SJCRH30 (cell line): ENCODE measurements around the gene ZNF334. TPM values are rescaled to one million over a fixed set of nuclear protein-coding genes. Genes with fewer than 3 reads are reported as not detected.

Experiments
- DNase-seq, 2 experiments: peaks; one replicate each; pipeline ENCODE4 v3.0.0-alpha.2; 2015 to 2020
- H3K27ac ChIP-seq: fragments of 250-450 bp; sonication (Bioruptor Pico); 2 replicates; pipeline ENCODE4 v1.5.1; 2020; ENCODE audit warnings: mild to moderate bottlenecking, moderate library complexity
- H3K27me3 ChIP-seq: fragments of 250-450 bp; sonication (Bioruptor Pico); 2 replicates; pipeline ENCODE4 v1.5.1; 2020; ENCODE audit warnings: mild to moderate bottlenecking, moderate library complexity
- H3K36me3 ChIP-seq: fragments of 250-450 bp; sonication (Bioruptor Pico); 2 replicates; pipeline ENCODE4 v1.5.1; 2020; ENCODE audit warnings: mild to moderate bottlenecking, moderate library complexity
- H3K4me1 ChIP-seq: fragments of 250-450 bp; sonication (Bioruptor Pico); 2 replicates; pipeline ENCODE4 v1.5.1; 2020; ENCODE audit warnings: mild to moderate bottlenecking, moderate library complexity
- H3K4me3 ChIP-seq: fragments of 250-450 bp; sonication (Bioruptor Pico); 2 replicates; pipeline ENCODE4 v1.5.1; 2020; ENCODE audit warnings: mild to moderate bottlenecking, moderate library complexity
- H3K9me3 ChIP-seq: fragments of 250-450 bp; sonication (Bioruptor Pico); replicated peaks from 2 replicates; pipeline ENCODE4 v1.5.1; 2020; ENCODE audit warnings: mild to moderate bottlenecking, moderate library complexity
- total RNA-seq: library from RNA; depleted of rRNA; stranded (reverse); fragments of >200 nt; shearing (Covaris generic); gene quantifications from 2 replicates; pipeline ENCODE4 v1.2.3, GENCODE V29; 2014

Gene ZNF334
- total RNA-seq, 1 experiment from 2014 or later = 0.32 TPM

DNA sequence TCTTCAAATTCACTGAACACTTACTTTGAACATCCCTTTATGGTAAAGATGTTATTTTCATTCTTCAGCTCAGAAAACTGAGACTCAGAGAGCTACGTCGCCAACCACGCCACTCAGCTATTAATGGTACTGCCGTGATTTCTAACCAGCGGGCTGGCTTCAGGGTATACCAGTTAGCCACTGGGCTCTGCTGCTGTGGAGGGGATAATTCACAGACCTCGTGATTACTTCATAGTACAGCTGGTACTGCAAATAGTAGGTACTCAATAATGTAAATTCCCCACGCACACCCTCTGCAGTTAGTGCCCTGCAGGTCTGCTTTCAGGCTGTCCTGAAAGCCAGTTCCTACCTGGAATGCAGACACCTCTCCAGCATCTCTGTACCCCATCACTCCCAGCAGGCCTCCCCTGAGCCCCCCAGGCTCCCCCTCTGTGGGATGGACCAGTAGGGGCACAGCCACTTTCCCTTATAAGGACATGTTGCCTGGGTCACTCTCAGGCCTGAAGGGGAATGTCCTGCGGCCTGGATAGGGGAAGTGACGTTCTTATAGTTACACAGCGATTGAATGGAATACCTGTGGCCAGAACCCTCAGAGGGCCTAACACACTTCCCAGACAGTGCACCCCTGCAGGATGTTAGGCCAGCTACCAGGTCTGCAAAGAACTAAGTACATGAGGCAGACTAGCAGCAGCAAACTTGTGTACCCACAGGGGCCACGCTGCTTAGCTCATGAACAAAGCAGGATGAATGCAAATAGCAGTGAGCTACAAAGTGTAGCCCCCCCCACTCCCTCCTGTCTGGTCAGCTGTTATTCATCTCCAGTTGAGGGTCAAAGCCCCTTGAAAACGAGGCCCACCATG lies 38.4 kb upstream of the ZNF334 start:
- Histone ChIP-seq H3K27me3 (0 out of 2 replicates have a peak, but pooled peaks cover 2% of the 10 kb centered on the region), H3K4me1 (peaks cover 12% of the 10 kb centered on the region), H3K27ac (no peak overlapping the region), H3K36me3 (no peaks in the 10 kb centered on the region), H3K9me3 (no peaks in the 10 kb centered on the region), H3K4me3 (no peak overlapping the region)
- DNase-seq = no peak

DNA sequence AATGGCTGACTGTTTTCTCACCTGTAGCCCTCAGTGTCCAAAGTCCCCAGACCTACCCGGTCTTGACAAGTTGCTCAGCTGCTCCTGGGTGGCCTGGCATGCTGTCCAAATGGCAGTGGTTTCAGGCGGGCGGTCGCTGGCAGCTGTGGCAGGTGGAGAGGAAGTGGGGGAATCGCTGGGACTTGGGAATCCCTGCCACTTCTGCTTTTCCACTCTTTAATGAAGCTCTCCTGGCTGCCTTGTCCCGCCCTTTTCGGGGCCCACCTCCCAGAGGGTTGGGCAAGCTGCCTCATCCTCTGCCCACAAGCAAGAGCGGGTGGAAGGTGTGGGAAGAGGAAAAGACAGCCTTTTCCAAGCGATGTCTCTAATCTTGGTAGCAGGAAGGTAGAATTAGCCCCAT lies 37.1 kb upstream of the ZNF334 start, which contains the start of gene OCSTAMP:
OCSTAMP (minus strand) TSS at position 194 of the 400 bp plus-strand sequence; CDS start at position 100, 94 bp downstream.
- peak; percentile 83 for DNase-seq
- Histone ChIP-seq H3K27me3 (no peaks in the 10 kb centered on the region), H3K4me3 (no peak within 1 kb of the TSS), H3K4me1 (peaks cover 12% of the 10 kb centered on the region), H3K27ac (no peak within 1 kb of the TSS), H3K9me3 (no peaks in the 10 kb centered on the region), H3K36me3 (no peaks in the 10 kb centered on the region)

DNA sequence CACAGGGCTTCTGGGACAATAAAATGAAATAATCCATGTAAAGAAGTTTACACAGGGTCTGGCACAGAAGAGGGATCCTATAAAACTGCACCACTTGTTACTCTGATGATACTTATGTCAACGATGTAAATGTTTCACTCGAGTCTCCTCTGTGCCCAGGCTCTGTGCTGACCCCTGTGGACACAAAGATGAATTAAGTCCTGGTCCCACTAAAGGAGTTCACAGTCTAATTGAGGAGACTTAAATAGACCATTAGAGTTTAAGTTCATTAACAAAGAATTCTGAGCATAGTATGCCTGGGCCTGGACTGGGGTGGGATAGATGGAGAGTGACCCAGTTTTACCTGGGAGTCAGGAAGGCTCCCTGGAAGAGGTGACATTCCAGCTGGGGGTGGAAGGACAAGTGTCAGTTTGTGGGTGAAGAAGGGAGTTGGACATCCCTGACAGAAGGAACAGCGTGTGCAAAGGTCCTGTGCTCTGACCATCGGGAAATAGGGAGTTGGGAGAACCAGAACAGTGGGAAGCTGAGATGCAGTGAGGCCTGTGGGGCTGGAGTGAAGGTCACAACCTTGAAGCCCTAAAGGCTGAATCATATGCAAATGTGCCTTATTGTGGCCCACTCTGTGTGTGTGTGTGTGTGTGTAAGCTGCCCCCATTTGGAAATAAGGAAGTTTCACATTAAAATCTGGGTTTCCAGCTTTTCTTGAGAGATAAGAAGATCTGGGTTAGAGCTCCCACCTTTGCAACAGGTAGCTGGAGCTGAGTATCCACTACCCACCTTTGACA lies 36.0 kb upstream of the ZNF334 start:
- no peaks in the 10 kb centered on the region for H3K9me3 ChIP-seq
- no peak for DNase-seq
- no peaks in the 10 kb centered on the region for H3K36me3 ChIP-seq
- H3K27ac ChIP-seq = no peak overlapping the region
- no peak overlapping the region for H3K4me3 ChIP-seq
- peaks cover 12% of the 10 kb centered on the region for H3K4me1 ChIP-seq
- H3K27me3 ChIP-seq = no peaks in the 10 kb centered on the region

DNA sequence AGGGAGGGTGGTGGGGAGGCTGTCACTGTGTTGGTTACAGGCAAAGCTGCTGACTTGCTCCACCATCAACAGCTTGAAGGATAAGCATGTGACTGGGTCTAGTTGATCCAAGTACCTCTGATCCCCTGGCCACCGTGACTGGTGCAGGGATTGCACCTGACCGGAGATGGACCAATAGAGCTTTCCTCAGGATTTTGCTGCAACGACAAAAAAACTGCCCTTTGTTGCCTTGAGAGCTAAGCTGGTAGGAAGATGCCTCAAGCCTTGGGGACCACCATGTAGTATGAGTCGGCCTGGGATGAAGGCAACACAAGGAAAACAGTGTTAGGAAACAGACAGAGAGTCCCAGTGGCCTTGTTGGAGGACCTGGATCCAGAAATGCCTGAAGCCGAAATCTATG lies 35.3 kb upstream of the ZNF334 start:
- H3K4me1 ChIP-seq = peaks cover 12% of the 10 kb centered on the region
- no peaks in the 10 kb centered on the region for H3K9me3 ChIP-seq
- H3K27me3 ChIP-seq = no peaks in the 10 kb centered on the region
- H3K36me3 ChIP-seq = no peaks in the 10 kb centered on the region
- no peak overlapping the region for H3K27ac ChIP-seq
- peak in 1 of 2 experiments; percentile 53 for DNase-seq
- H3K4me3 ChIP-seq = no peak overlapping the region

- H3K36me3 ChIP-seq = no peaks in the 10 kb centered on the region
- no peak for DNase-seq
- H3K4me1 ChIP-seq = peaks cover 12% of the 10 kb centered on the region
- no peak overlapping the region for H3K4me3 ChIP-seq
- no peak overlapping the region for H3K27ac ChIP-seq
- no peaks in the 10 kb centered on the region for H3K9me3 ChIP-seq
- H3K27me3 ChIP-seq = no peaks in the 10 kb centered on the region
Measured at GRCh38 chr20:46547995-46548394, 34.6 kb upstream of the ZNF334 start.

DNA sequence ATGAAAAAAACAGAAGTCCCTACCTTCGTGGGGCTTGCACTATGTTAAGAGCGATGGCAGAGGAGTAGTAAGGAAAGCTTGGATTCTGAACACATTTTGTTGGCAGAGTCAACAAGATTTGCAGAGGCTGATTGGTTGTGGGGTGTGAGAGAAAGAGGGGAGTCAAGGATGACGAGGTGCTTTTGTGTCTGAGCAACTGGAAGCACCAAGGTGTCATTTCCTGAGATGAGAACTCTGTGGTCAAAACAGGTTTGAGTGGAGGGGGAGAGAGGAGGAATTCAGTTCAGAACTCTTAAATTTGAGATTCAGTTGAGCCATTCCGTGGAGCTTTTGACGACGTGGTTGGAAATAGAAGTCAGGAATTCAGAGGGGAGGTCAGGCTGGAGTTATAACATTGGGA lies 33.6 kb upstream of the ZNF334 start:
- peaks cover 12% of the 10 kb centered on the region for H3K4me1 ChIP-seq
- no peak for DNase-seq
- no peak overlapping the region for H3K4me3 ChIP-seq
- H3K27ac ChIP-seq = no peak overlapping the region
- no peaks in the 10 kb centered on the region for H3K27me3 ChIP-seq
- H3K36me3 ChIP-seq = no peaks in the 10 kb centered on the region
- H3K9me3 ChIP-seq = no peaks in the 10 kb centered on the region

DNA sequence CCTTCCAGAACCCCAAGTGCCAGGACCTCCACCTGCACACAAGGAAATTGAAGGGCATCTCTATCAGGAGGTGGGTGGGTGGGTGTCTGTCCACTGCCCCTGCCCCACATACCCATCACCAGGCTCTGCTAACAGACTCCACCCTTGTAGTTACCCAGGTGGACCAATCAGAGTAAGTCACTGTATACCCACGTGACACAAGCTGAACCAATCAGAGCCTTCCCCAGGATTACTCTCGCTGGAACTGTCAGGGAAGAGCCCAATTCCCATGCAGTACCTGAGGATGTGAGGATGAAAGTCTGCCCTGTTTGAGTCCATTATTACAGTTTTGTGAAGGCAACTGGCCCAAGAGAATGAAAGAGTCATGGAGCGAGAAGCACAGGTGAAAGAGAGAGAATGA lies 32.9 kb upstream of the ZNF334 start:
- peaks cover 12% of the 10 kb centered on the region for H3K4me1 ChIP-seq
- no peaks in the 10 kb centered on the region for H3K36me3 ChIP-seq
- no peaks in the 10 kb centered on the region for H3K27me3 ChIP-seq
- no peak overlapping the region for H3K27ac ChIP-seq
- no peaks in the 10 kb centered on the region for H3K9me3 ChIP-seq
- no peak overlapping the region for H3K4me3 ChIP-seq
- DNase-seq = no peak

DNA sequence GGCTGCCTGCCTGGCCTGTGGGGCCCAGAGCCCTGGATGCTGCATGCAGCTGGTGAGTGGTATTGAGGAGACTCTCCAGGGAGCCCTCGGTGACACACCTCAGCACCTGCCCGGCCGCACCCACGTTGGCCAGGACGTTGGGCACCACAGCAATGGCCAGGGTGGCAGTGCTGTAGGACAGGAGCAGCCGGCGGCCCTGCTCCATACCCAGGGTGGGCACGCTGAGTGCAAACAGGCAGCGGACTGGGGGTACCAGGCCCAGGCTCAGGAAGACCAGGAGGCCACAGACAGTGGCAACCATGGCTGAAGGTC lies 32.4 kb upstream of the ZNF334 start:
- Histone ChIP-seq H3K27ac (no peak overlapping the region), H3K4me1 (peaks cover 10% of the 10 kb centered on the region), H3K4me3 (no peak overlapping the region), H3K36me3 (no peaks in the 10 kb centered on the region), H3K9me3 (no peaks in the 10 kb centered on the region), H3K27me3 (0 out of 2 replicates have a peak, but pooled peaks cover 1% of the 10 kb centered on the region)
- DNase-seq = no peak

GRCh38 chr20:46545077-46545826 lies 31.9 kb upstream of the ZNF334 start:
- Histone ChIP-seq H3K27ac (no peak overlapping the region), H3K4me3 (no peak overlapping the region), H3K4me1 (peaks cover 4% of the 10 kb centered on the region), H3K36me3 (no peaks in the 10 kb centered on the region), H3K9me3 (no peaks in the 10 kb centered on the region), H3K27me3 (0 out of 2 replicates have a peak, but pooled peaks cover 6% of the 10 kb centered on the region)
- DNase-seq = no peak

DNA sequence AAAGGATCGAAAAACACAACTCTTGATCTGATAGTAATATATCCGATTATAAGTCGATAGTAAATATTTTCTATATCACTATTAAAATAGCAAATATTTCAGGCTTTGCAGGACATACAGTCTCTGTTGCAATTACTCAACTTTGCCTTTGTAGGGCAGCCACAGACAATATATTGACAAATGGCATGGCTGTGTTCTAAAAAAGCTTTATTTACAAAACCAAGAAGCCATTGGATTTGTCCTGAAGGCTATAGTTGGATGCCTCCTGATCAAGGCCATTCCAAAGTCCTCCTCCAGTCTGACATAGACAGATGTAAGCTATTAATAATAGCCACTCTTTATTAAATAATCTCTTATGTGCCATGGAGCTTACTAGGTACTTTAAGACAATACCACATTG lies 31.2 kb upstream of the ZNF334 start:
- 0 out of 2 replicates have a peak, but pooled peaks cover 6% of the 10 kb centered on the region for H3K27me3 ChIP-seq
- H3K27ac ChIP-seq = no peak overlapping the region
- H3K36me3 ChIP-seq = no peaks in the 10 kb centered on the region
- no peak for DNase-seq
- H3K9me3 ChIP-seq = no peaks in the 10 kb centered on the region
- H3K4me3 ChIP-seq = no peak overlapping the region
- no peaks in the 10 kb centered on the region for H3K4me1 ChIP-seq

GRCh38 chr20:46543959-46544358 lies 30.6 kb upstream of the ZNF334 start:
- Histone ChIP-seq H3K9me3 (no peaks in the 10 kb centered on the region), H3K4me1 (no peaks in the 10 kb centered on the region), H3K27ac (no peak overlapping the region), H3K4me3 (no peak overlapping the region), H3K27me3 (0 out of 2 replicates have a peak, but pooled peaks cover 6% of the 10 kb centered on the region), H3K36me3 (no peaks in the 10 kb centered on the region)
- DNase-seq = no peak

DNA sequence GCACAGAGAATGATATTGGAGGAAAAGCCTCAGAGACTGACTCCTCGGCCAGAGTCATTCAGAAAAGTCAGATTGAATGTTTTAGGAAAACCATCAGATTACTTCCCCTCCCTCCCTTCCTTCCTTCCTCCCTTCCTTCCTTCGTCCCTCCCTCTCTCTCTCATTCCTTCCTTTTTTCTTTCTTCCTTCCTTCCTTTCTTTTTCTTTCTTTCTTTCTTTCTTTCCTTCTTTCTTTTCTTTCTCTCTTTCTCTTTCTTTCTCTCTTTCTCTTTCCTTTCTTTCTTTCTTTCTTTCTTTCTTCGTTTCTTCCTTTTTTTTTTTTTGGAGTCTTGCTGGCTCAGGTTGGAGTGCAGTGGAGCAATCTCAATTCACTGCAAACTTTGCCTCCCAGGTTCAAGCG lies 29.7 kb upstream of the ZNF334 start:
- no peaks in the 10 kb centered on the region for H3K36me3 ChIP-seq
- no peaks in the 10 kb centered on the region for H3K4me1 ChIP-seq
- no peak for DNase-seq
- no peak overlapping the region for H3K27ac ChIP-seq
- no peak overlapping the region for H3K4me3 ChIP-seq
- no peaks in the 10 kb centered on the region for H3K9me3 ChIP-seq
- 0 out of 2 replicates have a peak, but pooled peaks cover 6% of the 10 kb centered on the region for H3K27me3 ChIP-seq

GRCh38 chr20:46541229-46541935 lies 28.0 kb upstream of the ZNF334 start:
- no peak overlapping the region for H3K27ac ChIP-seq
- no peak for DNase-seq
- no peaks in the 10 kb centered on the region for H3K4me1 ChIP-seq
- no peak overlapping the region for H3K4me3 ChIP-seq
- no peaks in the 10 kb centered on the region for H3K9me3 ChIP-seq
- H3K36me3 ChIP-seq = no peaks in the 10 kb centered on the region
- peaks cover 13% of the 10 kb centered on the region; the same call in 1 of the 2 replicates for H3K27me3 ChIP-seq

GRCh38 chr20:46539113-46539512 lies 25.8 kb upstream of the ZNF334 start:
- no peak overlapping the region for H3K27ac ChIP-seq
- no peak overlapping the region for H3K4me3 ChIP-seq
- no peak for DNase-seq
- no peaks in the 10 kb centered on the region for H3K9me3 ChIP-seq
- no peaks in the 10 kb centered on the region for H3K36me3 ChIP-seq
- peaks cover 16% of the 10 kb centered on the region; the same call in 1 of the 2 replicates for H3K27me3 ChIP-seq
- no peaks in the 10 kb centered on the region for H3K4me1 ChIP-seq
